Spleen (tissue), 11 donors: ENCODE results near the gene BCAR3. TPM values are rescaled to one million over a fixed set of nuclear protein-coding genes. Genes with fewer than 3 reads are reported as not detected.

Experiments used
- DNase-seq: peaks from one replicate; pipeline ENCODE4 v3.0.0-alpha.2; 2020
- H3K27ac ChIP-seq, 8 donors: fragments of 200-600 bp; sonication (generic) in 7 of 8; 1 replicate in 4 of 8; 2 replicates in 4 of 8; pipeline versions ENCODE4 v1.5.0 to v1.8.0; 2016 to 2021; ENCODE audit warnings: inconsistent platforms in 4 of 8, mild to moderate bottlenecking in 4 of 8, moderate library complexity in 1 of 8
- H3K27me3 ChIP-seq, 7 donors: fragments of 200-600 bp; sonication (generic) in 6 of 7; replicated peaks in 1 of 7; 1 replicate in 4 of 7; 2 replicates in 3 of 7; pipeline versions ENCODE4 v1.5.0 to v1.8.0; 2016 to 2021; ENCODE audit warnings: inconsistent platforms in 3 of 7, mild to moderate bottlenecking in 1 of 7
- H3K36me3 ChIP-seq, 6 donors: fragments of 200-600 bp; sonication (generic) in 5 of 6; 1 replicate in 4 of 6; 2 replicates in 2 of 6; pipeline versions ENCODE4 v1.5.0 to v1.8.0; 2016 to 2021; ENCODE audit warnings: inconsistent platforms in 2 of 6
- H3K4me1 ChIP-seq, 6 donors: fragments of 200-600 bp; sonication (generic) in 5 of 6; 1 replicate in 3 of 6; 2 replicates in 3 of 6; pipeline versions ENCODE4 v1.5.0 to v1.8.0; 2016 to 2021; ENCODE audit warnings: inconsistent platforms in 3 of 6
- H3K4me3 ChIP-seq, 8 donors: fragments of 200-600 bp; sonication (generic) in 7 of 8; 1 replicate in 4 of 8; 2 replicates in 4 of 8; pipeline versions ENCODE4 v1.5.0 to v1.8.0; 2016 to 2021; ENCODE audit warnings: inconsistent platforms in 4 of 8, mild to moderate bottlenecking in 4 of 8, moderate library complexity in 2 of 8
- H3K9me3 ChIP-seq, 8 donors: fragments of 200-600 bp; sonication (generic) in 7 of 8; 1 replicate in 4 of 8; 2 replicates in 4 of 8; pipeline versions ENCODE4 v1.5.0 to v1.8.0; 2016 to 2021; ENCODE audit warnings: inconsistent platforms in 4 of 8
- POLR2A ChIP-seq, 3 donors: fragments of 450-650 bp; IDR thresholded peaks; one replicate each; pipeline ENCODE4 v1.5.1; 2017; ENCODE audit warnings: antibody characterized with exemption in 3 of 3, mild to moderate bottlenecking in 1 of 3
- POLR2AphosphoS5 ChIP-seq, 3 donors: sonication (generic); formaldehyde crosslinking; IDR thresholded peaks; one replicate each; pipeline ENCODE4 v1.5.1; 2017; ENCODE audit warnings: antibody characterized with exemption in 3 of 3
- WGBS, 5 donors: extraction: QIAGEN DNeasy Blood & Tissue Kit in 3 of 5; methylation state at CpG; one replicate each; pipeline versions ENCODE4 v1.1.5 to v1.1.7; 2013 to 2018; 5-methylcytosine and 5-hydroxymethylcytosine counted together
- intact Hi-C: fragments of 100-400 bp; cut with DNase I; formaldehyde crosslinking; loops from one replicate; pipeline ENCODE4 v1.15.0; 2023; ENCODE audit warnings: low total_unique reads
- polyA plus RNA-seq, 3 donors: library from polyadenylated mRNA; stranded (reverse); fragments of 200-250 nt; gene quantifications; one replicate each; pipeline ENCODE4 v1.2.1, GENCODE V29; 2013
- total RNA-seq, 7 donors: library from RNA; depleted of rRNA in 3 of 7; stranded (reverse); fragments of >200 nt in 3 of 7; fragmentation: NEBNext Ultra II Directional in 4 of 7; extraction: Animal tissue kit (Norgen Biotek cat#: 25700) in 4 of 7; gene quantifications; one replicate each; pipeline versions ENCODE4 v1.1.0 to v1.2.1, GENCODE V29; 2016 to 2021
- TF ChIP-seq, protein P1 (sequence below), 11 experiments: fragments of 200-600 bp in 7 of 11; fragments of 450-650 bp in 4 of 11; sonication (generic) in 4 of 11; IDR thresholded peaks in 8 of 11; conservative IDR thresholded peaks in 3 of 11; 1 replicate in 7 of 11; 2 replicates in 4 of 11; pipeline versions ENCODE4 v1.4.0 to v1.8.0; 2016 to 2021; ENCODE audit warnings: antibody characterized with exemption in 11 of 11, inconsistent platforms in 4 of 11, mild to moderate bottlenecking in 1 of 11
- donor health status: healthy with polysubstance abuse.
- donor health status: DM: no; HTN: no; CAD: no; lungs with moderate emphysema.
- donor health status: DM: no; HTN: no; CAD: no.
- donor health status: Bipolar disorder and iron deficiency.
- donor health status: healthy.
- donor health status: DM: no; HTN: no; CAD: no.
- donor health status: DM: yes; HTN: yes; CAD: no.

Gene BCAR3
- total and polyA plus RNA-seq, 10 donors, result 3.5 to 18.0 (median 11.8) TPM

DNA sequence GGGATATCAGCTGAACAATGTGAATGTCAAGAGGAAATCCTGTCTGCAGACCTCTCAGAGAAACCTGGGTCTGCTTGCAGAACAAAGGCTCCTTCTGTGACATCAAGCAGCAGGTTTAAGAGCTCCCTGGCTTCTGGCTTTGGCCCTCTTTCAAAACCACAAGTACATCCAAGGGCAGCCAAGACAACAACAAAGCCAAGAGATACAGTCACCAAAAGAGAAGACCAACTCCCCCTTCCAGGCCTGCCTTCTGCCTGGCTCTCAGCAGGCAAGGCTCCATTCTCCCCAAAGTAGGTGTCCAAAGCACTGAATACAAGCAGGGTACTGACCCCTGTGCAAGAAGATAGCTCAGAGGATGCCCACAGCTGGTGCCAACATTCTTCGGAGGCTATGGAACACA lies 11.5 kb downstream of the BCAR3 start:
- H3K4me3 ChIP-seq, result no peak overlapping the region
- H3K27me3 ChIP-seq, result no peaks in the 10 kb centered on the region
- peaks cover 17 to 68% (median 45%) of the 10 kb centered on the region in 6 donors for H3K4me1 ChIP-seq
- no peak for DNase-seq
- H3K9me3 ChIP-seq, result no peaks in the 10 kb centered on the region
- peak overlapping the region in 1 of 8 donors; percentile 0 for H3K27ac ChIP-seq
- intact Hi-C loops, result no loop called here
- WGBS, 5 donors, result 77 to 94% (median 84%) methylated on average over 1 of the region's 1 CpG
- TF ChIP-seq POLR2AphosphoS5 (IDR thresholded peaks at IDR 0.05), result no peak
- TF ChIP-seq, protein P1, sequence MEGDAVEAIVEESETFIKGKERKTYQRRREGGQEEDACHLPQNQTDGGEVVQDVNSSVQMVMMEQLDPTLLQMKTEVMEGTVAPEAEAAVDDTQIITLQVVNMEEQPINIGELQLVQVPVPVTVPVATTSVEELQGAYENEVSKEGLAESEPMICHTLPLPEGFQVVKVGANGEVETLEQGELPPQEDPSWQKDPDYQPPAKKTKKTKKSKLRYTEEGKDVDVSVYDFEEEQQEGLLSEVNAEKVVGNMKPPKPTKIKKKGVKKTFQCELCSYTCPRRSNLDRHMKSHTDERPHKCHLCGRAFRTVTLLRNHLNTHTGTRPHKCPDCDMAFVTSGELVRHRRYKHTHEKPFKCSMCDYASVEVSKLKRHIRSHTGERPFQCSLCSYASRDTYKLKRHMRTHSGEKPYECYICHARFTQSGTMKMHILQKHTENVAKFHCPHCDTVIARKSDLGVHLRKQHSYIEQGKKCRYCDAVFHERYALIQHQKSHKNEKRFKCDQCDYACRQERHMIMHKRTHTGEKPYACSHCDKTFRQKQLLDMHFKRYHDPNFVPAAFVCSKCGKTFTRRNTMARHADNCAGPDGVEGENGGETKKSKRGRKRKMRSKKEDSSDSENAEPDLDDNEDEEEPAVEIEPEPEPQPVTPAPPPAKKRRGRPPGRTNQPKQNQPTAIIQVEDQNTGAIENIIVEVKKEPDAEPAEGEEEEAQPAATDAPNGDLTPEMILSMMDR (IDR thresholded peaks at IDR 0.05 in 8 of 11, conservative IDR thresholded peaks at IDR 0.05 in 3 of 11), result no peak
- TF ChIP-seq POLR2A (IDR thresholded peaks at IDR 0.05), result no peak
- H3K36me3 ChIP-seq, result peaks cover 0 to 13% (median 0%) of the 10 kb centered on the region in 6 donors

DNA sequence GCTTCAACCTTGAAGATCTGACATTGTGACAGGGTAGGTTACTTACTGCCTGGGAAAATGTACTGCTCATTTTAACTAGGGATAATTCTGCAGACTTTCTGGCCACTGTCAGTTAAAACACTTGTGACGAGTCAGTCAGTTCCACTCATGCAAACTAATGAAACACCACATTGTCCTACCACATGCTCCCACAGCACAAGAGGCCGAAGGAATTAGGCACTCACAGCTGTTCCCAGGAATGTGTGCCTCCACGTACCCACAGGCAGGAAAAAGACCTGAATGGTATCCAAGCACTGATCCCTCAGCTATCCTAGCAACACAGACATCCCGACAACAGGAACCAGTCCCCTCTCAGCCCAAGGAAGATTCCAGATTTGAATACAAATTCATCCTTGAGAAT lies 12.3 kb downstream of the BCAR3 start:
- WGBS, 5 donors, result 75 to 87% (median 80%) methylated on average over 4 of the region's 4 CpGs
- no peak for DNase-seq
- Histone ChIP-seq H3K4me1 (peaks cover 17 to 70% (median 45%) of the 10 kb centered on the region in 6 donors), H3K36me3 (peaks cover 0 to 11% (median 0%) of the 10 kb centered on the region in 6 donors), H3K9me3 (no peaks in the 10 kb centered on the region), H3K27me3 (no peaks in the 10 kb centered on the region), H3K27ac (no peak overlapping the region), H3K4me3 (no peak overlapping the region)
- TF ChIP-seq, protein P1 (IDR thresholded peaks at IDR 0.05 in 8 of 11, conservative IDR thresholded peaks at IDR 0.05 in 3 of 11), result no peak
- no peak for TF ChIP-seq POLR2A (IDR thresholded peaks at IDR 0.05)
- no peak for TF ChIP-seq POLR2AphosphoS5 (IDR thresholded peaks at IDR 0.05)
- intact Hi-C loops, result no loop called here

DNA sequence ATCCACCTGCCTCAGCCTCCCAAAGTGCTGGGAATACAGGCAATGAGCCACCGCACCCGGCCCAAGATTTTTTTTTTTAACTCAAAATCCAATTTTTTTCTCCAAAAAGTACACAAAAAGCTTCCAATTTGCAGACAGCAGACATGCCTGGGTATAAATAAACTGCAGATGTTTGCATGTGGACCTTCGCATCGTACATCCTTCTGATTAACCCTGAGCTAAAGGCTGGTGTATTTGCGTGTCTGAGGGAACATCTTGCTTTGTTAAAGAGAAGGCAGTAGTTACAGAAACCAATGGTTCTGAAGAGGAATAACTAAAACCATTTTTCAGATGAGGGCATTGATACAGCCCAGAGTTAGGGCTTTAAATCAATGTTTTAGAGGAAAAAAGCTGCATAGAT lies 12.7 kb downstream of the BCAR3 start:
- Histone ChIP-seq H3K36me3 (peaks cover 0 to 7% (median 0%) of the 10 kb centered on the region in 6 donors), H3K9me3 (no peaks in the 10 kb centered on the region), H3K4me3 (no peak overlapping the region), H3K4me1 (peaks cover 17 to 72% (median 45%) of the 10 kb centered on the region in 6 donors), H3K27me3 (no peaks in the 10 kb centered on the region), H3K27ac (no peak overlapping the region)
- DNase-seq, result no peak
- TF ChIP-seq POLR2AphosphoS5 (IDR thresholded peaks at IDR 0.05), result no peak
- 95 to 98% (median 96%) methylated on average over 5 of the region's 5 CpGs for WGBS, 5 donors
- intact Hi-C loops, result no loop called here

DNA sequence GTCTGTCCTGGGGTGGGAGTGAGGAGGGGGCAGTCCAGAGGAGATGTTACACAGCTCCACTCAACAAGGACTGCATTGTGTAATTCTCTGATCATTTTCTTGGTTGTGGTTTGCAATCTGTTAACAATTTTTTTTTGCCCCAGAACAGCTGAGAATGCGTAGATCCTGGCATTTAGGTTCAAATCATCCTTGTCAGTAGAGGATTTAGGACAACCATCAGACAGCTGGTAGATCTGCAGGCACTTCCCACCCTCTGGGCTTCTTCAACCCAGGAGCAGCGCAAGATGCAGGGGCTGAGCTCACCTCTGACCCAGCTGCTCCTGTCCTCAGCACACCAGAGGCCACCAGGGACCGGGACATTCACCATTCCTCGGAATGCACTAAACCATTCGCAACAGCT lies 13.5 kb downstream of the BCAR3 start:
- no peaks in the 10 kb centered on the region for H3K27me3 ChIP-seq
- H3K4me1 ChIP-seq, result peaks cover 15 to 70% (median 41%) of the 10 kb centered on the region in 6 donors
- no peaks in the 10 kb centered on the region for H3K9me3 ChIP-seq
- intact Hi-C loops, result no loop called here
- WGBS, 5 donors, result 90 to 98% (median 92%) methylated on average over 5 of the region's 5 CpGs
- no peaks in the 10 kb centered on the region for H3K36me3 ChIP-seq
- TF ChIP-seq POLR2A (IDR thresholded peaks at IDR 0.05) (no peak), POLR2AphosphoS5 (IDR thresholded peaks at IDR 0.05) (no peak)
- TF ChIP-seq, protein P1 (IDR thresholded peaks at IDR 0.05 in 8 of 11, conservative IDR thresholded peaks at IDR 0.05 in 3 of 11), result no peak
- no peak overlapping the region for H3K4me3 ChIP-seq
- H3K27ac ChIP-seq, result no peak overlapping the region
- no peak for DNase-seq

DNA sequence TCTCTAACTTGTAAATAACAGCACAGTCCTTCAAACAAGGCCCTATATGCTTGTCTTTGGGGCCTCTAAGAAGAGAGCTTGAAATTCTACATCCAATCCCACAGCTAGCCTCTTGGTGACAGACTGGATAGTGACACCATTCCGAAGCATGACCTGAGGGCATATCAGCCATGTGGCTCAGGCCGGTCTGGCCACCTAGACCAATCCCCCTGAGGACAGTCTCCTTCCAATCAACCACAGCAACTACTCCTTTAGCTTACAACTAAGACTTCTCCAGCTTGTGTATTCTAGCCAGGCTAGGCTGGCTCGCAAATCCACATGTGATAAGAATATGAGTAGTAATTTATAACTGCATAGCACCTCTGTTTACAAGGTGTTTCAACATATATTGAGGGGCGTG lies 14.0 kb downstream of the BCAR3 start:
- 81 to 97% (median 95%) methylated on average over 4 of the region's 4 CpGs for WGBS, 5 donors
- Histone ChIP-seq H3K4me3 (no peak overlapping the region), H3K9me3 (no peaks in the 10 kb centered on the region), H3K4me1 (peaks cover 10 to 70% (median 39%) of the 10 kb centered on the region in 6 donors), H3K27me3 (no peaks in the 10 kb centered on the region), H3K27ac (no peak overlapping the region), H3K36me3 (no peaks in the 10 kb centered on the region)
- TF ChIP-seq, protein P1 (IDR thresholded peaks at IDR 0.05 in 8 of 11, conservative IDR thresholded peaks at IDR 0.05 in 3 of 11), result no peak
- no peak for TF ChIP-seq POLR2A (IDR thresholded peaks at IDR 0.05)
- no peak for TF ChIP-seq POLR2AphosphoS5 (IDR thresholded peaks at IDR 0.05)
- no peak for DNase-seq
- intact Hi-C loops, result no loop called here
